A549 (cell line): ENCODE measurements around the gene NOS3. TPM values are rescaled to one million over a fixed set of nuclear protein-coding genes. Genes with fewer than 3 reads are reported as not detected.

Experiments used
- ATAC-seq, 2 experiments: fragments of 200-7000 bp in 1 of 2; fragments of >200 bp in 1 of 2; cut with Nextera tagmentation in 1 of 2; cut with Tn5 transposase in 1 of 2; 3 replicates each; pipeline versions ENCODE4 v1.8.0 to v1.9.1; 2018 to 2020; ENCODE audit warnings: mild to moderate bottlenecking in 1 of 2, moderate library complexity in 1 of 2
- CTCF ChIA-PET: fragments of 300-600 bp; sonication (Branson Sonifier 250); formaldehyde crosslinking; extraction: SDS; loops from one replicate; lab custom pipeline; 2021; ENCODE audit warnings: antibody characterized with exemption, inconsistent platforms; lab: Yijun Ruan, JAX
- POLR2A ChIA-PET: fragments of 350-600 bp; formaldehyde crosslinking; extraction: SDS; loops from one replicate; lab custom pipeline; 2021; ENCODE audit warnings: antibody characterized with exemption, inconsistent platforms; lab: Yijun Ruan, JAX
- DNase-seq, 2 experiments: peaks; one replicate each; pipeline versions ENCODE4 v3.0.0 to v3.0.0-alpha.2; 2011 to 2016; ENCODE audit warnings: low read depth in 1 of 2, low spot score in 1 of 2
- FAIRE-seq: peaks from 2 replicates; lab custom pipeline; 2011; peaks lifted over from hg19 to GRCh38; lab: Jason Lieb, UNC
- H3K27ac ChIP-seq, 2 experiments: fragments of >200 bp; sonication (Bioruptor Twin); formaldehyde crosslinking; 3 replicates each; pipeline ENCODE4 v1.5.1; 2016 to 2017
- H3K4me1 ChIP-seq: fragments of >200 bp; sonication (Bioruptor Twin); formaldehyde crosslinking; 3 replicates; pipeline ENCODE4 v1.6.1; 2016
- H3K4me2 ChIP-seq: fragments of >200 bp; sonication (Bioruptor Twin); formaldehyde crosslinking; 3 replicates; pipeline ENCODE4 v1.6.1; 2016
- H3K4me3 ChIP-seq: fragments of >200 bp; sonication (Bioruptor Twin); formaldehyde crosslinking; 3 replicates; pipeline ENCODE4 v1.5.1; 2016
- H3K9me3 ChIP-seq: fragments of >200 bp; sonication (Bioruptor Twin); formaldehyde crosslinking; 3 replicates; pipeline ENCODE4 v1.6.1; 2016
- BHLHE40 ChIP-seq: IDR thresholded peaks from 2 replicates; pipeline ENCODE4 v1.6.1; 2012; ENCODE audit warnings: low read depth, low read length, inconsistent platforms
- CBX2 ChIP-seq: fragments of 200-600 bp; sonication (generic); IDR thresholded peaks from 2 replicates; pipeline ENCODE4 v1.6.1; 2016; ENCODE audit warnings: low read depth, mild to moderate bottlenecking, borderline replicate concordance
- CHD4 ChIP-seq: fragments of 200-600 bp; sonication (generic); IDR thresholded peaks from 2 replicates; pipeline ENCODE4 v1.6.1; 2016; ENCODE audit warnings: antibody characterized with exemption, mild to moderate bottlenecking, borderline replicate concordance
- FOSL2 ChIP-seq, 2 experiments: fragments of 450-650 bp in 1 of 2; fragments of >200 bp in 1 of 2; sonication (Bioruptor Twin) in 1 of 2; formaldehyde crosslinking; IDR thresholded peaks; 2 replicates each; pipeline versions ENCODE4 v1.5.0 to v1.6.1; 2016 to 2020; ENCODE audit warnings: mild to moderate bottlenecking in 1 of 2, moderate library complexity in 1 of 2
- HDAC2 ChIP-seq: fragments of 200-600 bp; sonication (generic); IDR thresholded peaks from 2 replicates; pipeline ENCODE4 v1.6.1; 2016
- KDM1A ChIP-seq: fragments of 200-600 bp; sonication (generic); IDR thresholded peaks from 2 replicates; pipeline ENCODE4 v1.6.1; 2016; ENCODE audit warnings: low read depth, mild to moderate bottlenecking
- MAZ ChIP-seq: fragments of 150-350 bp; IDR thresholded peaks from 2 replicates; pipeline ENCODE4 v1.6.1; 2014; ENCODE audit warnings: antibody characterized with exemption, low read depth, low read length, borderline replicate concordance
- RAD21 ChIP-seq, 2 experiments: fragments of >200 bp in 1 of 2; sonication (Bioruptor Twin) in 1 of 2; formaldehyde crosslinking in 1 of 2; IDR thresholded peaks in 1 of 2; conservative IDR thresholded peaks in 1 of 2; 2 replicates in 1 of 2; 3 replicates in 1 of 2; pipeline ENCODE4 v1.6.1; 2012 to 2018; ENCODE audit warnings: inconsistent platforms in 1 of 2
- RARB ChIP-seq: fragments of 250-450 bp; sonication (Bioruptor Pico); IDR thresholded peaks from 2 replicates; pipeline ENCODE4 v1.8.0; 2021; ENCODE audit warnings: mild to moderate bottlenecking, moderate library complexity
- ZFP36 ChIP-seq: fragments of 450-650 bp; IDR thresholded peaks from 2 replicates; pipeline ENCODE4 v1.6.1; 2014; ENCODE audit warnings: borderline replicate concordance; ENCODE audit not compliant: partially characterized antibody
- ZNF302 ChIP-seq: fragments of 250-450 bp; sonication (Bioruptor Pico); IDR thresholded peaks from 2 replicates; pipeline ENCODE4 v1.9.0; 2021; ENCODE audit warnings: inconsistent platforms, mild to moderate bottlenecking, moderate library complexity
- ZSCAN20 ChIP-seq: fragments of 250-450 bp; sonication (Bioruptor Pico); IDR thresholded peaks from 2 replicates; pipeline ENCODE4 v1.8.0; 2022; ENCODE audit warnings: mild to moderate bottlenecking, moderate library complexity
- WGBS: methylation state at CpG from one replicate; pipeline ENCODE4 v1.1.6; 2017; ENCODE audit errors: missing lambda C conversion rate; 5-methylcytosine and 5-hydroxymethylcytosine counted together
- polyA plus RNA-seq, 4 experiments: library from polyadenylated mRNA; depleted of rRNA in 3 of 4; stranded (reverse); fragments of >200 nt; fragmentation: RNase III in 1 of 4; extraction: RNeasy Plus Mini Kit Qiagen cat#74134 plus additional on column Dnase treatment in 1 of 4; gene quantifications; 2 replicates in 3 of 4; 3 replicates in 1 of 4; pipeline ENCODE4 v1.2.3, GENCODE V29; 2011 to 2017
- TF ChIP-seq, protein P1 (sequence below): fragments of 250-450 bp; sonication (Bioruptor Pico); IDR thresholded peaks from 2 replicates; pipeline ENCODE4 v1.5.0; 2020; ENCODE audit warnings: low read depth, mild to moderate bottlenecking, moderate library complexity
- TF ChIP-seq, protein P2 (sequence below): fragments of >200 bp; sonication (Bioruptor Twin); formaldehyde crosslinking; IDR thresholded peaks from 3 replicates; pipeline ENCODE4 v1.6.1; 2016
- TF ChIP-seq, protein P3 (sequence below): fragments of 250-450 bp; sonication (Bioruptor Pico); IDR thresholded peaks from 2 replicates; pipeline ENCODE4 v1.5.0; 2021; ENCODE audit warnings: mild to moderate bottlenecking, moderate library complexity, borderline replicate concordance

The NOS3 gene
- polyA plus RNA-seq, 2 of the 4 experiments (the other 2 are of a cell fraction) = 0.52 to 0.71 TPM

DNA sequence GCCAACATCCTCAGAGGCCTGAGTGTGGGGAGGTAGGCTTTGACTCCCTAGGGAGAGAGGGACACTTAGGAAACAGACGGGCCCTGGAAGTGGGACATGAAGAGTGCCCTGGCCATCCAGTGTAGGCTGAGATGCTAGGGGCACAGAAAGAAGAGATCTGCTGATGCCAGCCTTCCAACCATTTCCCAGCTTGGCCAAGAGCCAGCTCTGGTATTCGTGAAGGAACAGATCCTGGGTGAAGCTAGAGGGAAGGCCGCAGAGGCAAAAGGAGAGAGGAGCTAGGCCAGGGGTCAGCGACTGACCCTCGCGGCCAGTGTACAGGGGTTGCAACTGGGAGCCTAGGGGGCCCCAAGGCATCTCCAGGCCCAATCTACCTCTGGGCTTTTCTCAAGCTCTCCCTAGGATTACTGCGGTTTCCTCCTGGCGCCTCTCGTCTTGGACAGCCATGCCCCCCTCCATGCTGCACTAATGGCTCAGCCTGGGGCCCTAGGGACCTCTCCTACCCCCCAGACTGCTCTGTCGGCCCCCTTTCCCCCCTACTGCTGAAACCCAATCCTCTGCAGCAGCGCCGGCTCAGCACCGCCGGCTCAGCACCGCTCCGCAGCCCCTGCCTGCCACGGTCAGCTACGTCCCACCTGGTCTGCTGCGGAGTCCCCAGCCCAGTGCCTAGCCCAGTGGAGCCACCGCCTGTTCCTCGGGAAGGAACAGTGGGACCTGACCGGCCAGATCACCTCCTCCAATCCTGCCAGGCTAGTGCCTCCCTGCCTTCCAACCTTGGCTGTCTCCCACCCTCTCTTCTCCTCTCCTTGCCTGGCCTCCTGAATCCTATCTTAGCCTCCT, 57.4 kb downstream of the NOS3 start, which contains the start of gene ASIC3:
ASIC3 (plus strand) TSS at position 556 of the 840 bp plus-strand sequence. CDS start 355 bp downstream, outside the sequence.
- H3K9me3 ChIP-seq = no peaks in the 10 kb centered on the region
- H3K4me3 ChIP-seq = no peak within 1 kb of the TSS
- no peak for FAIRE-seq
- peaks cover 7% of the 10 kb centered on the region; the same call in 1 of the 3 replicates for H3K4me1 ChIP-seq
- CTCF ChIA-PET = interaction anchor here (1.0 kb wide), 1 partner anchor 30 kb away, joined by 3 read pairs; no protein-coding TSS in a partner anchor
- WGBS = 95% methylated on average over 18 of the region's 22 CpGs
- H3K27ac ChIP-seq = 0 out of 6 replicates have a peak within 1 kb of the TSS, but pooled peaks of 1 of the 2 experiments have one; percentile 11
- TF ChIP-seq, protein P1, sequence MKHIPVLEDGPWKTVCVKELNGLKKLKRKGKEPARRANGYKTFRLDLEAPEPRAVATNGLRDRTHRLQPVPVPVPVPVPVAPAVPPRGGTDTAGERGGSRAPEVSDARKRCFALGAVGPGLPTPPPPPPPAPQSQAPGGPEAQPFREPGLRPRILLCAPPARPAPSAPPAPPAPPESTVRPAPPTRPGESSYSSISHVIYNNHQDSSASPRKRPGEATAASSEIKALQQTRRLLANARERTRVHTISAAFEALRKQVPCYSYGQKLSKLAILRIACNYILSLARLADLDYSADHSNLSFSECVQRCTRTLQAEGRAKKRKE (CRISPR knock-in tag) = no peak
- TF ChIP-seq ZNF302 (CRISPR knock-in tag) = no peak
- TF ChIP-seq BHLHE40 = no peak
- TF ChIP-seq ZFP36 = no peak
- no peak for TF ChIP-seq RAD21 (conservative IDR thresholded peaks at IDR 0.05 in 1 of 2, IDR thresholded peaks at IDR 0.05 in 1 of 2)
- TF ChIP-seq, protein P2, sequence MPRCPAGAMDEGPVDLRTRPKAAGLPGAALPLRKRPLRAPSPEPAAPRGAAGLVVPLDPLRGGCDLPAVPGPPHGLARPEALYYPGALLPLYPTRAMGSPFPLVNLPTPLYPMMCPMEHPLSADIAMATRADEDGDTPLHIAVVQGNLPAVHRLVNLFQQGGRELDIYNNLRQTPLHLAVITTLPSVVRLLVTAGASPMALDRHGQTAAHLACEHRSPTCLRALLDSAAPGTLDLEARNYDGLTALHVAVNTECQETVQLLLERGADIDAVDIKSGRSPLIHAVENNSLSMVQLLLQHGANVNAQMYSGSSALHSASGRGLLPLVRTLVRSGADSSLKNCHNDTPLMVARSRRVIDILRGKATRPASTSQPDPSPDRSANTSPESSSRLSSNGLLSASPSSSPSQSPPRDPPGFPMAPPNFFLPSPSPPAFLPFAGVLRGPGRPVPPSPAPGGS = no peak
- TF ChIP-seq, protein P3, sequence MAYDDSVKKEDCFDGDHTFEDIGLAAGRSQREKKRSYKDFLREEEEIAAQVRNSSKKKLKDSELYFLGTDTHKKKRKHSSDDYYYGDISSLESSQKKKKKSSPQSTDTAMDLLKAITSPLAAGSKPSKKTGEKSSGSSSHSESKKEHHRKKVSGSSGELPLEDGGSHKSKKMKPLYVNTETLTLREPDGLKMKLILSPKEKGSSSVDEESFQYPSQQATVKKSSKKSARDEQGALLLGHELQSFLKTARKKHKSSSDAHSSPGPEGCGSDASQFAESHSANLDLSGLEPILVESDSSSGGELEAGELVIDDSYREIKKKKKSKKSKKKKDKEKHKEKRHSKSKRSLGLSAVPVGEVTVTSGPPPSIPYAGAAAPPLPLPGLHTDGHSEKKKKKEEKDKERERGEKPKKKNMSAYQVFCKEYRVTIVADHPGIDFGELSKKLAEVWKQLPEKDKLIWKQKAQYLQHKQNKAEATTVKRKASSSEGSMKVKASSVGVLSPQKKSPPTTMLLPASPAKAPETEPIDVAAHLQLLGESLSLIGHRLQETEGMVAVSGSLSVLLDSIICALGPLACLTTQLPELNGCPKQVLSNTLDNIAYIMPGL (CRISPR knock-in tag) = no peak
- POLR2A ChIA-PET = interaction anchor here (0.6 to 1.8 kb wide), 3 partner anchors 9 to 69 kb away, joined by 3 to 9 read pairs (median 3); partner anchors contain the start of gene ABCB8
- no peak within 1 kb of the TSS for H3K4me2 ChIP-seq
- ATAC-seq = peak in 1 of 2 experiments; percentile 1; a peak in 2 of 6 replicates
- DNase-seq = no peak

DNA sequence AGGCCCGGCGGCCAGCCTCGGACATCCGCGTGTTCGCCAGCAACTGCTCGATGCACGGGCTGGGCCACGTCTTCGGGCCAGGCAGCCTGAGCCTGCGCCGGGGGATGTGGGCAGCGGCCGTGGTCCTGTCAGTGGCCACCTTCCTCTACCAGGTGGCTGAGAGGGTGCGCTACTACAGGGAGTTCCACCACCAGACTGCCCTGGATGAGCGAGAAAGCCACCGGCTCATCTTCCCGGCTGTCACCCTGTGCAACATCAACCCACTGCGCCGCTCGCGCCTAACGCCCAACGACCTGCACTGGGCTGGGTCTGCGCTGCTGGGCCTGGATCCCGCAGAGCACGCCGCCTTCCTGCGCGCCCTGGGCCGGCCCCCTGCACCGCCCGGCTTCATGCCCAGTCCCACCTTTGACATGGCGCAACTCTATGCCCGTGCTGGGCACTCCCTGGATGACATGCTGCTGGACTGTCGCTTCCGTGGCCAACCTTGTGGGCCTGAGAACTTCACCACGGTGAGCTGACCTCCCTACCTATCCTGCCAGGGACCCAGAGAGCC, 58.2 kb downstream of the NOS3 start:
- no peak overlapping the region for H3K4me3 ChIP-seq
- no peak overlapping the region for H3K27ac ChIP-seq
- DNase-seq (no peak), ATAC-seq (peak in 1 of 2 experiments; percentile 2; a peak in 2 of 6 replicates), FAIRE-seq (no peak)
- 92% methylated on average over 26 of the region's 38 CpGs for WGBS
- no peak overlapping the region for H3K4me2 ChIP-seq
- ChIA-PET CTCF (interaction anchor here (1.2 kb wide), 1 partner anchor 19 kb away, joined by 4 read pairs; no protein-coding TSS in a partner anchor), POLR2A (no interaction called here)
- peaks cover 7% of the 10 kb centered on the region; the same call in 1 of the 3 replicates for H3K4me1 ChIP-seq
- H3K9me3 ChIP-seq = no peaks in the 10 kb centered on the region
- TF ChIP-seq KDM1A (no peak), RARB (CRISPR knock-in tag) (no peak), FOSL2 (IDR thresholded peaks at IDR 0.05) (no peak), FOSL2 (CRISPR knock-in tag; IDR thresholded peaks at IDR 0.05) (no peak), ZSCAN20 (CRISPR knock-in tag) (no peak)
- TF ChIP-seq, protein P1 (CRISPR knock-in tag) = no peak

DNA sequence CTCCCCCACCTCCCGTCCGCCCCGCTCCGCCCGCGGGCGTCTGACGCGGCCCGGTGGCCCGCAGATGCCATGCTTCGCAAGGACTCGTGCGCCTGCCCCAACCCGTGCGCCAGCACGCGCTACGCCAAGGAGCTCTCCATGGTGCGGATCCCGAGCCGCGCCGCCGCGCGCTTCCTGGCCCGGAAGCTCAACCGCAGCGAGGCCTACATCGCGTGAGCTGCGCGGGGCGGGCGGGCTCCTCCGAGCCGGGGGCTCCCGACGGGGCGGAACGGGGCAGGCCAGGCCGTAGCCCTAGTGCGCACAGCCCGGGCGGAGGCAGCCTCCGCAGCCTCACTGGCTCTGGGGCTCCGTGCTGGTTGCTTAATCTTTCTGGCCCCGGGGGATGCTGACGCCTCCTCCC, 60.3 kb downstream of the NOS3 start:
- Histone ChIP-seq H3K4me3 (no peak overlapping the region), H3K27ac (no peak overlapping the region), H3K4me1 (peaks cover 7% of the 10 kb centered on the region; the same call in 1 of the 3 replicates), H3K9me3 (no peaks in the 10 kb centered on the region), H3K4me2 (no peak overlapping the region)
- WGBS = 95% methylated on average over 31 of the region's 50 CpGs
- FAIRE-seq (no peak), ATAC-seq (no peak), DNase-seq (no peak)
- ChIA-PET CTCF (interaction anchor here (0.5 to 1.5 kb wide), 3 partner anchors 8 to 160 kb away, joined by 3 to 5 read pairs (median 4); partner anchors contain the start of gene SLC4A2), POLR2A (no interaction called here)
- no peak for TF ChIP-seq CHD4
- no peak for TF ChIP-seq CBX2
- TF ChIP-seq HDAC2 = no peak
- TF ChIP-seq ZFP36 = no peak
- no peak for TF ChIP-seq MAZ
